OCI-LY7 (cell line): ENCODE measurements around the gene KIF5A. TPM values are rescaled to one million over a fixed set of nuclear protein-coding genes. Genes with fewer than 3 reads are reported as not detected.

Experiments used
- BruUV-seq: library from RNA; stranded (reverse); fragments of 400-500 nt; replicated peaks from 2 replicates; lab custom pipeline; 2021; lab: Mats Ljungman, UMichigan
- CTCF ChIA-PET: fragments of 300-600 bp; sonication (Branson Sonifier 250); formaldehyde crosslinking; loops from one replicate; lab custom pipeline; 2022; ENCODE audit warnings: antibody characterized with exemption; ENCODE audit not compliant: unreplicated experiment; lab: Charles Lee
- POLR2A ChIA-PET: fragments of 300-600 bp; sonication (Branson Sonifier 250); formaldehyde crosslinking; loops from one replicate; lab custom pipeline; 2022; ENCODE audit warnings: antibody characterized with exemption; lab: Charles Lee
- DNase-seq: peaks from one replicate; pipeline ENCODE4 v3.0.0-alpha.2; 2015; ENCODE audit warnings: low spot score
- H2AFZ ChIP-seq: fragments of 200-600 bp; sonication (generic), shearing (Covaris generic); 2 replicates; pipeline ENCODE4 v1.6.1; 2014; ENCODE audit warnings: mild to moderate bottlenecking, antibody characterized with exemption, low read length, moderate library complexity
- H3K27ac ChIP-seq: fragments of 200-600 bp; sonication (generic); 2 replicates; pipeline ENCODE4 v1.5.1; 2014; ENCODE audit warnings: mixed run types, low read depth, mild to moderate bottlenecking, moderate library complexity, low read length, inconsistent platforms; ENCODE audit not compliant: poor library complexity, severe bottlenecking
- H3K36me3 ChIP-seq: fragments of 200-600 bp; sonication (generic); 2 replicates; pipeline ENCODE4 v1.6.1; 2014; ENCODE audit warnings: mild to moderate bottlenecking, antibody characterized with exemption, low read length, moderate library complexity, mixed read lengths; ENCODE audit not compliant: insufficient read depth
- H3K4me1 ChIP-seq: fragments of 200-600 bp; sonication (generic); 2 replicates; pipeline ENCODE4 v1.5.1; 2014; ENCODE audit warnings: mild to moderate bottlenecking, low read length; ENCODE audit not compliant: insufficient read depth, poor library complexity, severe bottlenecking
- H3K4me2 ChIP-seq: fragments of 200-600 bp; sonication (generic); 2 replicates; pipeline ENCODE4 v1.6.1; 2014; ENCODE audit warnings: mild to moderate bottlenecking, low read length
- H3K4me3 ChIP-seq: fragments of 200-600 bp; sonication (generic); 2 replicates; pipeline ENCODE4 v1.5.1; 2014; ENCODE audit warnings: mild to moderate bottlenecking, low read depth, low read length; ENCODE audit not compliant: poor library complexity, severe bottlenecking
- H3K79me2 ChIP-seq: fragments of 200-600 bp; sonication (generic); 2 replicates; pipeline ENCODE4 v1.6.1; 2016; ENCODE audit warnings: low read depth, mild to moderate bottlenecking, low read length, moderate library complexity, mixed read lengths; ENCODE audit not compliant: insufficient read depth
- H3K9me2 ChIP-seq: fragments of 200-600 bp; sonication (generic); 2 replicates; pipeline ENCODE4 v1.6.1; 2016; ENCODE audit warnings: mild to moderate bottlenecking, low read length, mixed read lengths; ENCODE audit not compliant: insufficient read depth
- H3K9me3 ChIP-seq: fragments of 200-600 bp; sonication (generic); 2 replicates; pipeline ENCODE4 v1.6.1; 2014; ENCODE audit warnings: mild to moderate bottlenecking, mixed run types, low read length, mixed read lengths
- H4K20me1 ChIP-seq: fragments of 200-600 bp; sonication (generic); 2 replicates; pipeline ENCODE4 v1.6.1; 2014; ENCODE audit warnings: mild to moderate bottlenecking, antibody characterized with exemption, low read length, moderate library complexity, mixed read lengths; ENCODE audit not compliant: insufficient read depth
- EZH2phosphoT487 ChIP-seq: fragments of 200-600 bp; sonication (generic); IDR thresholded peaks from 2 replicates; pipeline ENCODE4 v1.6.1; 2018; ENCODE audit warnings: low read depth, borderline replicate concordance, mild to moderate bottlenecking, mixed run types, antibody characterized with exemption, low read length, moderate library complexity, mixed read lengths
- intact Hi-C: fragments of 100-400 bp; cut with micrococcal nuclease; formaldehyde crosslinking; loops from one replicate; pipeline ENCODE4 v1.10.0; 2022; ENCODE audit not compliant: unreplicated experiment
- total RNA-seq, 2 experiments: library from RNA; depleted of rRNA in 1 of 2; stranded (reverse); fragments of >200 nt in 1 of 2; shearing (Covaris generic) in 1 of 2; gene quantifications; 2 replicates each; pipeline ENCODE4 v1.2.3, GENCODE V29; 2014 to 2022
- TF ChIP-seq, protein P1 (sequence below): fragments of 200-600 bp; sonication (generic); conservative IDR thresholded peaks from 2 replicates; pipeline ENCODE4 v1.5.1; 2014; ENCODE audit warnings: mild to moderate bottlenecking, antibody characterized with exemption, low read length, moderate library complexity, mixed read lengths

KIF5A gene
- total RNA-seq, 2 experiments from 2014 or later: 0.09 to 1.6 TPM

DNA sequence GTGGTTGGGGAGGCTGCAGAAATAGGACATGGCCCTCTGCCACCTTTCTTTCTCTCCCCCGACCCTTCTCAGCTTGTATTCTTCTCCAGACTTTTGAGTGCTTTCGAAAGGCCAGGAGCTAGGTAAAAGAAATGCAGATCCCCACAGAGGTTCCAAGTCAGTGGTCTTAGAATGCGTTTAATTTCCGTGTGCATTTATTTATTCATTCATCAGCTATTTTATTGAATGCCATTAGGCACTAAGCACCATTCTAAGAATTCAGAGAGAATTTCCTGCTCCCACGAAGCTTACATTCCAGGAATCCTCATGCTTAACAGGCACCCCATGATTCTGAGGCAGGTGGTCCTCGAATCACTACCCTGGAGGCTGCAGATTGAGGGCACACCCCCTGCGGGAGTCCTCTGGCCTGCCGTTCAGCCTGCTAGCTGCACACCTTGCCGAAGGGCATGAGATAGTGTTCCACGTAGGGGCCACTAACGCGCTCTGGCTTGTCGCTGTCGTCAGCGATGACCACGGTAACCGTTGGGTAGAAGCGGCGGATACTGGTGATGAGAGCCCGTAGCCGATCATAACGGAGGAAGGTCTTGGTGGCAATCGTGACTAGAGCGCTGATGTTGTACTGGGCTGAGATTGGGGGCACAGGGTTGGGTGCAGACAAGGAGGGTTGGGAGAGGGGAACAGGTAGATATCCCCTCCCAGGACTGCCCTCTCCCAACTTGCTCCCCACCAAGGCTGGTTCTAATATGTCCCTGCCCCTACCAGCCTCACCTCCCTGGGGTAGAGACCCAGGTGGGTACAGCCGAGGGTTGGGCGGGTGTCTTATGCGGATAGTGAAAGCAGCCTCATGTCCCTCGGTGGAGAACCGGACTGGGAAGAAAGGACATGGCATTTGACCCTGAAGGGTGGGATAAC lies 78.7 kb downstream of the KIF5A start:
- intact Hi-C loops: no loop called here
- no TSS peak for BruUV-seq
- no peaks in the 10 kb centered on the region for H3K4me1 ChIP-seq
- no peaks in the 10 kb centered on the region for H3K79me2 ChIP-seq
- ChIA-PET CTCF (no interaction called here), POLR2A (no interaction called here)
- no peak overlapping the region for H3K27ac ChIP-seq
- TF ChIP-seq, protein P1, sequence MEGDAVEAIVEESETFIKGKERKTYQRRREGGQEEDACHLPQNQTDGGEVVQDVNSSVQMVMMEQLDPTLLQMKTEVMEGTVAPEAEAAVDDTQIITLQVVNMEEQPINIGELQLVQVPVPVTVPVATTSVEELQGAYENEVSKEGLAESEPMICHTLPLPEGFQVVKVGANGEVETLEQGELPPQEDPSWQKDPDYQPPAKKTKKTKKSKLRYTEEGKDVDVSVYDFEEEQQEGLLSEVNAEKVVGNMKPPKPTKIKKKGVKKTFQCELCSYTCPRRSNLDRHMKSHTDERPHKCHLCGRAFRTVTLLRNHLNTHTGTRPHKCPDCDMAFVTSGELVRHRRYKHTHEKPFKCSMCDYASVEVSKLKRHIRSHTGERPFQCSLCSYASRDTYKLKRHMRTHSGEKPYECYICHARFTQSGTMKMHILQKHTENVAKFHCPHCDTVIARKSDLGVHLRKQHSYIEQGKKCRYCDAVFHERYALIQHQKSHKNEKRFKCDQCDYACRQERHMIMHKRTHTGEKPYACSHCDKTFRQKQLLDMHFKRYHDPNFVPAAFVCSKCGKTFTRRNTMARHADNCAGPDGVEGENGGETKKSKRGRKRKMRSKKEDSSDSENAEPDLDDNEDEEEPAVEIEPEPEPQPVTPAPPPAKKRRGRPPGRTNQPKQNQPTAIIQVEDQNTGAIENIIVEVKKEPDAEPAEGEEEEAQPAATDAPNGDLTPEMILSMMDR: no peak
- no peak for TF ChIP-seq EZH2phosphoT487
- no peak for DNase-seq
- H3K36me3 ChIP-seq: no peaks in the 10 kb centered on the region
- H3K9me3 ChIP-seq: no peaks in the 10 kb centered on the region
- H3K4me3 ChIP-seq: no peak overlapping the region
- H2AFZ ChIP-seq: no peak overlapping the region
- no peaks in the 10 kb centered on the region for H3K9me2 ChIP-seq
- no peaks in the 10 kb centered on the region for H4K20me1 ChIP-seq
- H3K4me2 ChIP-seq: no peak overlapping the region

DNA sequence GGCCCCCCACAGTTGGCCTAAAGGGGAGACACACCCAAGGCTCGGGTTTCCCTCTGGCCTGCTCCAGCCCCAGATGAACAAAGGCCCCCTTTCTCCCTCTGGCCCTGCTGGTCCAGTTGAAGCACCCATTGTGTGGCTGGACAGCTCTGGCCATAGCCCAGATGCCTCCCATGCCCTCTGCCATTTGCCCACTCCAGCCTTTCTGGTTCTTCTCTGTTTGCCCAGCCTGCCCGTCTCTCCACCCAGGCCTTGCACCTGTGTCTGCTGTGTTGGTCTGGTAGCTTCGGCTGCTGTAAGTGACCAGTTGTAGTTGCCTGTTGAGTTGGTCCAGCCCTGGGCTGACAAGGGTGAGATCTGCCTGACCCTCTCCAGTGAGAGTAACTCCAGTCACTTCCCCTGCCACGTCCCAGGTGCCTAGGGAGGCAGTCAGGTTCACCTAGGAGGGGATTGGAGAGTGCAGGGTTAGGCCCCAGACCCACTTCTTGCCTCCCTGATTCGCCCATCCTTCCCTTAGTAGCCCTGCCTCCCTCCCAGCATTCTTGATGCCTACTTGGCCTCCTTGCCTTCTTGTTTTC lies 80.1 kb downstream of the KIF5A start:
- POLR2A ChIA-PET: interaction anchor here (0.6 kb wide), 1 partner anchor 47 kb away, joined by 3 read pairs; no protein-coding TSS in a partner anchor
- H3K36me3 ChIP-seq: no peaks in the 10 kb centered on the region
- H3K79me2 ChIP-seq: no peaks in the 10 kb centered on the region
- no peaks in the 10 kb centered on the region for H3K4me1 ChIP-seq
- intact Hi-C loops: loop anchor here (5.0 kb wide), 1 partner anchor 62 kb away; the partner anchor contains the start of gene OS9
- BruUV-seq: no TSS peak
- H3K9me2 ChIP-seq: no peaks in the 10 kb centered on the region
- TF ChIP-seq, protein P1: no peak
- no peak overlapping the region for H3K4me3 ChIP-seq
- H4K20me1 ChIP-seq: no peaks in the 10 kb centered on the region
- DNase-seq: no peak
- H3K27ac ChIP-seq: no peak overlapping the region
- H3K9me3 ChIP-seq: no peaks in the 10 kb centered on the region
- H3K4me2 ChIP-seq: no peak overlapping the region
- CTCF ChIA-PET: interaction anchor here (0.8 kb wide), 1 partner anchor 15 kb away, joined by 3 read pairs; no protein-coding TSS in a partner anchor
- H2AFZ ChIP-seq: no peak overlapping the region
